Stimulated activated CD4-positive, alpha-beta T cell treated with anti-CD3 and anti-CD28 coated beads, Interleukin-15, amount 100 ng/mL, for 1 hour (primary cell): ENCODE data around the gene CELF4.
"Not testable (repeated sequence)": the region's sequence is repeated elsewhere in the genome, so short reads cannot be mapped to it uniquely, and the experiment has no call there.

Source experiments
- DNase-seq, 2 donors: peaks; one replicate each; pipeline ENCODE4 v3.0.0-alpha.2; 2020; ENCODE audit warnings: low read depth in 1 of 2, low spot score in 1 of 2

Gene CELF4

DNA sequence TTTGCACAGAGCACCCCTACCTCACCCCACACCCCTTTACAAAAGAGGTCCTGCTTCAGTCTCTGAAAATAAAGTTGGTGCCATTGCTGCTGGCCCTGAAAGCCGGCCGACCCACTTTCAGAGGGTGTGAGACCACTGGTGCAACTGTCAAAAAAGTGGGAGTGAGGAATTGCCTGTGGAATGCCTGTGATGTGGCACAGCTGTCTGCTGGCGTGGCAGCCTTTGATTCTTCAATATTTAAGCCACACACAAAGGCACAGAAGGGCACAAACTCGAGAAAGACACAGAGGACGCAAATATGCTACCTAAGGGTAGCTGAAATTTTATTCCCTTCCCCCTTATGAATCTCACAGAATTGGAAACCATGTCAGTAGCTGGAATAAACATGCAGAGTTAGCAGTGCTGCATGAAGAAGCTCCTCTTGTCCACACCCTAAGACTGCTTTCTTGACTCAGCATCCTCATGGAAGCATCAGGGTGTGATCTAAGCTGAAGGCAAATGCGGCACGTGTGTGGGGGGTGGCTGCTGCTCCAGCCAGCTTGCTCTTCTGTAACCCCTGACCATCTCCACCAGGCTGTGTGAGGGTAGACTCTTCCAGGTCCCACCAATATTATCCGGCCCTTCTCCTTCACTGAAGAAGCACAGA, 92.3 kb downstream of the CELF4 start:
- no peak for DNase-seq

DNA sequence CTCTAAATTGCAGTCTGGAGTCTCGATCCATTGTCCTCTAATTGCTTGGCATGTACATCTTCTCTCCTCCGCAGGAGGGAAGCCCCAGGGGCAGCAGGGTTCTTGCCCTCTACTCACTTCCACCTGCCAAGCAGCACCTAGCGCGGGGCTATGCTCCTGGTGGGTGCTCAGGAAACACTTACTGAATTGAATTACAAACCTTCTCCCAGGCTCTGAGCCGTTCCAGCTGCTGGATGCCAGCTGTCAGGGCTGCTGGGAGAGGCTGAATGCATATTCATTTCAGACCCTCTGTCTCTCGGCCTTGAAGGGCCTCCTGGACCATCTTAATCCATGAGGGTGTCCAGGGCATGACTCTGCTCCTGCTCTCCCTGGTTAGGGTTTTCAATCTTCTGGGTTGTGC, 94.0 kb downstream of the CELF4 start:
- DNase-seq = no peak

DNA sequence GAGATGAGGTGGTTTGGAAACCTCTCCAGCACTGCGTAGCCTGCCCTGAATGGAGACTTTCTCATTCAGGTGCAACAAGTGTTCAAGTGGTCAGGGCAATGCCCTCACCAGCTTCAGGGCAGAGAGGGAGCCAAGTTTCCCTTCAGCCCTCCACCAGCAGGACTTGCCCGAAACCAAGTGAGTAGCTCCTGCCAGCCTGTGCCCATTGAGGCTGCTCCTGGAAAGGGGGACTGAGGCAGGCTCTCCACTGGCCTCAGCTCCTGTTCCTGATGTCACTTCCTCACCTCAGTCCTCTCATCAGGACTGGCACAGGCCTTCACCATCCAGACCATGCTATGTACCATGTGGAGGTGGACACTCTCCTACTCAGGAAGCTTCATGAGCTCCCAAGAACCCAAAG, 94.6 kb downstream of the CELF4 start:
- no peak for DNase-seq

DNA sequence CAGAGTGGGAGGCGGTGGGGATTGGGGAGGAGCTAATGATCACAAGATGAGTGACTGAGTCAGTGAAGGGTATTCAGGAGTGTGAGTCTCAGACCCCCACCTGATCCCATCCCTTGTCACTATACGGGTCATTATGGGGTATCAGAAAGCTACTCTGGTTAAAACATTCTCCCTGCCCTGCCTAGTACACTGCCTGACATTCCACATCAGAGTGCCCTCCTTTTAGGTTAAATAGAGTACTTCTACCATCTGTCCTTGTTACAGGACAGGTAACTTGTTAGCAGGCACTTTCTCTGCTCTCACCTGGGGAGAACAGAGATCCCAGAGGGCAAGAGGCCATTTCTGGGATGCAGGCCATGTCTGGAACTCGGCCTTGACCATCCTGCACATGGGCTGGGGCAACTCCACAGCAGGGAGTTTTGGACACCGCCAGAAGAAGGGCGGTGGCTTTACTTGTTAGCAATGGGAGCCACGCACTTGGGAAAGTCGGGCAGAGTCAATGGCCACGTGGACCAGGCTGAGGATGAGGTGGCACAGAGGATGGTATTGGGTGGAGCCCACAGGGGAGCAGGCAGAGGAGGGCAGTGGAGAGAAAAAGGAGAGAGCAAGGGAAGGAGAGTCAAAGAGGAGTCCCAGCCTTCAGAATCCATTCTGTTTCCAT, 98.5 kb downstream of the CELF4 start:
- DNase-seq = no peak

- no peak for DNase-seq
Observed at GRCh38 chr18:37465958-37466357, 99.6 kb downstream of the CELF4 start.

DNA sequence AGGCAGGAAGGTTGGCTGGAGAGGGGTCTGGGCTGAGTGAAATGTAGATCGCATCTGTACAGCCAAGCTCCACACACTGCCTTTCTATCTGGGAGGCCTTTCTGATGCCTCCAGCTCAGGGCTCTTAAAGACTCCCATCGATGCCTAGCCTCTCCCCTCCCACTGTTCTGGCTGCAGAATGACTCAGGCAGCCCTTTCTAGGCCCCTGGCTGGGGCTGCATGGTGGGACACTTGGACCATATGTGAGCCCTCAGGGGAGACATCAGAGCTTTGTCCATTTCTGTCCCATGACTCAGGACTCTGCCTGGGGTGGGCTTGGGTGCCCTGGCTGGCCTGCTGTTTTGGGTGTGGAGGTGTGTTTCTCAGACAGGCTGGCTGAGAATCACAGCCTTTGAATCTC, 101.3 kb downstream of the CELF4 start:
- DNase-seq = no peak

- not testable (repeated sequence) for DNase-seq
Observed at GRCh38 chr18:37461329-37461728, 104.3 kb downstream of the CELF4 start.

DNA sequence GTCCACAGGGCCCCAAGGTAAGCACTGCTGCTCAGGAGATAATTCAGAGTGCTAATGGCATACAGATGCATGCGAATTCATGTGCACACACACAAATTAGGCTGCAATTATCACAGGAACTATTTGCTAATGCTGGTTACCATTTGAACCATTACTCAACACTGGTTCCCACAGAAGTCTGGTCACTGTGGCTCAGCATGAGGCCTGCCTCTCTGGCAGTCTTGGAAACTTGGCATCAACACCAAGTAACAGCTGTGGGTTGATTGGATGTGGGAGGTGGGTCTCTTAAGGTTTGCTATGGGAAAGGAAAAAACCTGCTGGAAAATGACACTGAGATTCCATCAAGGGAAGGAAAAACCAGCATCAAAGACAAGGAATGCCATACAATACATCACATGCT, 105.0 kb downstream of the CELF4 start:
- DNase-seq = no peak

DNA sequence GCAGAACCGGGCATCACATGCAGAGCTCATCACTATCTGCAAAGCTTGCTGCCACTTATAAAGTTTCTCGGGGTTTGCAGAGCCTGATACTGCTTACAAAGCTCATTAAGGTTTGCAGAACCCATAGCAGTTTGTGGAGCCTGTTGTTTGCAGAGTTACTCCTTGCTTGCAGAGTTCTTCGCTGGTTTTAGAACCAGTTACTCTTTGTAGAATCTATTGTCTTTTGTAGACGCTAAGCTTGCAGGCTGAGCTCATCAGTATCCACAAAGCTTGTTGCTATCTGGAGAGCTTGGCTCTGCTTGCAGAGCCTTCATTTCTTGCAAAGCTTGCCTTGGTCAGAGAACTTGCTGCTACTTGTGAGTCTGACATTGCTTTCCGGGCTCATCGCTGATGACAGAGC, 106.9 kb downstream of the CELF4 start:
- no peak for DNase-seq

DNA sequence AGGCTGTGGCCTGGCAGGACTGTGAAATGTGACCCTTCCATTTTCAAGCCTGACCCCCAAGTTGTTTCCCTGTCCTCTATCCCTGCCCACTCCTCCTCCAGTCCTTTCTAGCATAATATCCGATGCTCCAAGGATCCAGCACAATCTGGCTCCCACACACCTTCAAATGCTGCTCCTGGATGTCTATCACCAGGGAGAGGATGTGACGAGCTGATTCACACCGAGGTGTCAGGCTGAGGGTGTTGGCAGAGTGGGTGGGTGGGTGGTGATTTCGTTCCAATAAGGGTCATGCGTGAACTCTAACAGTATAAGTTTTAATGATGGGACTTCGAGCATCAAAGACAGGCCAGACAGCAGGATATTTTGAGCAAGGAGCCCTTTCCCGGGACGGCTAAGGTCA, 107.8 kb downstream of the CELF4 start:
- no peak for DNase-seq

DNA sequence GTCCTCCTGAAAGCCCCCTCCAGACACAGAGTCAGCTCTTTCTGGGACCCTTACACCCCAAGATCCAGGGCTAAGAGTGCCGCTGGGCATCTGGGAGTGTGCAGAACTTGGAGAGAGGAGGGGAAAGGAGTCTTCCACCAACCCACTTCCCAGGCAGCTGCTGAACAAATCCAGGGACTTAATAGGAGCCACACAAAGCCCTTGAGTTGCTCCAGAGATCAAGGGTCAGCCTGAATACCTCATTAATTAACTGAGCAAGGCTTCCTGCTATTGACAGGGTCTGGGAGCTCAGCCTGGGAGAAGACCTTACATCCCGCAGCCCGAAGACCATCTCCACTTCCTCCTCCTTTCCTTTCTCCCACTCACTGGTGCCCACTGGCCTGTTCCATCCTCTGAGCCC, 108.3 kb downstream of the CELF4 start:
- DNase-seq = no peak

GRCh38 chr18:37456873-37457272, 108.7 kb downstream of the CELF4 start:
- DNase-seq = no peak

DNA sequence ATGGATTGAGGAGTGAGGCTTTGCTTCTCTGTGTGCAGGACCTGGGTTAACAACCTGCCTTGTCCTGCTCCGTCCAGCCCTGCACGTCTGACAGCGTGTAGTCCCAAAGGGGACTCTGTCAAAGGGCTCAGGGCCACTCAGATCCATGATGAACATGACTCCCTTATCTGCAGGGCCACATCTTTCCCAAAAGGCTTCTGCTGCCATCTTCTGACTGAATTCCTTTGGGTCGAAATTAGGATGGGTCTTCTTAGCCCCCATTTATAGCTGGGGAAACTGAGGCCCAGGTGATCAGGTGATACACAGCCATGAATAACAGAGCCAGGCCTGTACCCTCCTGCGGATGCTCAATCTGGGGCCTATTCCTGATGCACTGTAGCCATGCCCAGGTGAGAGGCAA, 109.2 kb downstream of the CELF4 start:
- DNase-seq = no peak

DNA sequence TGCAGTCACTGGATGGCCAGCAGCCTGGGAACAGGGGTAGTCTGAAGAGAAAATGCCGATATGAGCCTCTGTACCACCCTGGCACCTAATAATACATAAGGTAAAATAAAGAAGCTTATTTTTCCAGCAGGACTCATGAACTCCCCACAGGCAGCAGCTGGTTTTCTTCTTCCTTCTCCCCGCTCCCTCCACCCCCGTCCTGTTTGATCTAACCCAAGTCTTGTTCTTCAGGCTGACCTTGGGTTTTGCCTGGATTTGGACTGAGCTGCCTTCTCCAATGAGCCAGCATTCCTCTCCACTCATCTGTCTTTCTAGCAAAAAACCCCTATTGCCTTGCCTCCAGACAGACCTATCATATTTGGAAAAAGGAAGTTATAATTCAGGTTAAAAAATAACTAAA, 111.8 kb downstream of the CELF4 start:
- DNase-seq = no peak

- no peak for DNase-seq
Observed at GRCh38 chr18:37452682-37453385, 112.8 kb downstream of the CELF4 start.

GRCh38 chr18:37452015-37452414, 113.6 kb downstream of the CELF4 start:
- DNase-seq = no peak

GRCh38 chr18:37451239-37451825, 114.3 kb downstream of the CELF4 start:
- DNase-seq = no peak

- no peak for DNase-seq
Observed at GRCh38 chr18:37450434-37451132, 115.0 kb downstream of the CELF4 start.

- DNase-seq = no peak
Observed at GRCh38 chr18:37449618-37450017, 116.0 kb downstream of the CELF4 start.

DNA sequence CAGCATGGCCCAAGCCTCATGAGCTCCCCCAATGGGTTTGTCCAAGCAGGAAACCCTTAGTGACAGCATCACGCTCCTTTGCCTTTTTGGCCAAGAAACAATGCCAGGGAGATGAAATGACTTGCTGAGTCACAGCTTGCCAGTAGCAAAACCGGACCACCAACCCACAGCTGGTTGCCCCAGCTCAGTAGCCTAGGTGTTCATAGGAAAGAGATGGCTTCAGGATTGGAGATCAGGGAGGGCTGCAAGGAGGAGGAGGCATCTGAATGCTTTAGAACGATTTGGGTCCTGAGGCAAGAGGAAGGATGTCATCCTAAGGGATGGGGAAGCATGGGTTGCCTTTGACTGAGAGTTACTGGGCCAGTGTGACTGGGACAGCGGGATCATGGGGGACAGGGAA, 116.7 kb downstream of the CELF4 start:
- DNase-seq = no peak
